ENCODE results near the gene VSIG1. TPM values are rescaled to one million over a fixed set of nuclear protein-coding genes. Genes with fewer than 3 reads are reported as not detected.
A peak's percentile ranks its signal among the peaks of the same experiment; 100 is the strongest.

VSIG1 gene
- total RNA-seq (under 1 TPM in 3 of 9 donors, not detected in 6; 0.22 to 0.35 (median 0.25) TPM), polyA plus RNA-seq (not detected)
- long read RNA-seq, donor 1: 0 reads
- long read RNA-seq, donor 2: 0 reads
- long read RNA-seq, donor 3: 0 reads

GRCh38 chrX:108044554-108045256, at the start of gene VSIG1:
Gene VSIG1 (plus strand): TSS chrX:108045065. CDS start chrX:108045131, 66 bp downstream.
- DNase-seq (no peak), ATAC-seq (no peak)
- Histone ChIP-seq H3K27me3 (peaks cover 0 to 32% (median 0%) of the 10 kb centered on the region in 9 donors), H3K4me1 (no peaks in the 10 kb centered on the region), H3K9me3 (no peaks in the 10 kb centered on the region), H3K4me3 (no peak within 1 kb of the TSS), H3K36me3 (no peaks in the 10 kb centered on the region), H3K27ac (no peak within 1 kb of the TSS)
- intact Hi-C loops (cut with DNase I): no loop called here
- WGBS, 4 donors: 63 to 87% (median 82%) methylated on average over 10 of the region's 10 CpGs
- TF ChIP-seq POLR2A (IDR thresholded peaks at IDR 0.05) (no peak), CTCF (IDR thresholded peaks at IDR 0.05) (no peak)

- intact Hi-C loops (cut with DNase I): no loop called here
- DNase-seq (no peak), ATAC-seq (no peak)
- WGBS, 4 donors: 68 to 86% (median 78%) methylated on average over 6 of the region's 6 CpGs
- H3K4me1 ChIP-seq: no peaks in the 10 kb centered on the region
- H3K9me3 ChIP-seq: no peaks in the 10 kb centered on the region
- no peak overlapping the region for H3K4me3 ChIP-seq
- no peak for TF ChIP-seq CTCF (IDR thresholded peaks at IDR 0.05)
- no peak for TF ChIP-seq POLR2A (IDR thresholded peaks at IDR 0.05)
- no peak overlapping the region for H3K27ac ChIP-seq
- H3K27me3 ChIP-seq: peaks cover 0 to 14% (median 0%) of the 10 kb centered on the region in 9 donors
- H3K36me3 ChIP-seq: no peaks in the 10 kb centered on the region
Observed at GRCh38 chrX:107996124-107996523, 48.7 kb upstream of the VSIG1 start.

- H3K27ac ChIP-seq: no peak overlapping the region
- intact Hi-C loops (cut with DNase I): no loop called here
- H3K4me1 ChIP-seq: no peaks in the 10 kb centered on the region
- DNase-seq (no peak), ATAC-seq (no peak)
- TF ChIP-seq CTCF (IDR thresholded peaks at IDR 0.05) (no peak), POLR2A (IDR thresholded peaks at IDR 0.05) (no peak)
- peaks cover 0 to 46% (median 0%) of the 10 kb centered on the region in 9 donors for H3K27me3 ChIP-seq
- no peak overlapping the region for H3K4me3 ChIP-seq
- 62 to 90% (median 71%) methylated on average over 2 of the region's 2 CpGs for WGBS, 4 donors
- H3K9me3 ChIP-seq: no peaks in the 10 kb centered on the region
- no peaks in the 10 kb centered on the region for H3K36me3 ChIP-seq
Observed at GRCh38 chrX:108000751-108001150, 44.1 kb upstream of the VSIG1 start.

- Histone ChIP-seq H3K27me3 (peaks cover 0 to 48% (median 0%) of the 10 kb centered on the region in 9 donors), H3K4me3 (no peak overlapping the region), H3K27ac (no peak overlapping the region), H3K9me3 (no peaks in the 10 kb centered on the region), H3K36me3 (no peaks in the 10 kb centered on the region), H3K4me1 (no peaks in the 10 kb centered on the region)
- TF ChIP-seq POLR2A (IDR thresholded peaks at IDR 0.05) (no peak), CTCF (IDR thresholded peaks at IDR 0.05) (peak in 8 of 12 donors; percentile 14 to 49 (median 34))
- intact Hi-C loops (cut with DNase I): no loop called here
- DNase-seq (no peak), ATAC-seq (no peak)
- 23 to 29% (median 28%) methylated on average over 10 to 11 of the region's 11 CpGs for WGBS, 4 donors
Observed at GRCh38 chrX:108001218-108001814, 43.5 kb upstream of the VSIG1 start.
